Measurements from ENCODE around the gene UBE3B. TPM values are rescaled to one million over a fixed set of nuclear protein-coding genes. Genes with fewer than 3 reads are reported as not detected.

UBE3B gene
- total and polyA plus RNA-seq, 2 donors (not counting 1 experiment from before 2014, with no cell fraction given) = 27.2 to 49.7 TPM

DNA sequence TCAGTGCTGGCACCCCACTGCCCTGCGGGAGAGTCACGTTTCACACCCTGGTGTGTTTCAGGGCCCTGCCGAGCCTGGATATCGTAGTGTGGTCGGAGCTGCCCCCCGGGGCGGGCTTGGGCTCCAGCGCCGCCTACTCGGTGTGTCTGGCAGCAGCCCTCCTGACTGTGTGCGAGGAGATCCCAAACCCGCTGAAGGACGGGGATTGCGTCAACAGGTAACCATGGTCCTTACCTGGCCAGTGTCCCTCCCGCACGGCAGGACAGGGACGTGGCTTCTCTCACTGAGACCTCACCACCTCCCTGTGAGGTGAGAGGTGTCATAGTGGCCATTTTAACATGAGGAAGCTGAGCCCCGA is 103.9 kb downstream of the UBE3B start:
- Histone ChIP-seq H3K79me2 (ENCODE audit: control insufficient read depth, insufficient read depth, low read length) (no peaks in the 10 kb centered on the region), H3K36me3 (ENCODE audit: control insufficient read depth, insufficient read depth, low read length) (peaks cover 13% of the 10 kb centered on the region), H3K9ac (ENCODE audit: insufficient read depth, low read length) (no peak overlapping the region), H3K27ac (ENCODE audit: insufficient read depth, low read length) (no peak overlapping the region), H3K4me3 (replicated peaks in 1 of 4; ENCODE audit: control extremely low read depth in 1 of 4, insufficient read depth in 1 of 4, low read depth in 3 of 4, low read length in 4 of 4) (no peak overlapping the region), H4K20me1 (ENCODE audit: control insufficient read depth, extremely low read depth, insufficient read depth, low read length) (no peaks in the 10 kb centered on the region), H3K4me1 (ENCODE audit: control insufficient read depth, extremely low read depth, insufficient read depth, low read length) (no peaks in the 10 kb centered on the region), H3K27me3 (ENCODE audit: control insufficient read depth, insufficient read depth, low read length) (no peaks in the 10 kb centered on the region), H2AFZ (ENCODE audit: low read length) (no peak overlapping the region), H3K9me3 (ENCODE audit: control insufficient read depth, insufficient read depth, low read depth, low read length) (no peaks in the 10 kb centered on the region), H3K4me2 (ENCODE audit: extremely low read depth, insufficient read depth, low read length) (no peak overlapping the region)
- no peak for DNase-seq (ENCODE audit: low read depth in 2 of 2)
- no peak for TF ChIP-seq EZH2 (IDR thresholded peaks at IDR 0.05; ENCODE audit: low read length, missing control alignments)
- TF ChIP-seq, protein P1, sequence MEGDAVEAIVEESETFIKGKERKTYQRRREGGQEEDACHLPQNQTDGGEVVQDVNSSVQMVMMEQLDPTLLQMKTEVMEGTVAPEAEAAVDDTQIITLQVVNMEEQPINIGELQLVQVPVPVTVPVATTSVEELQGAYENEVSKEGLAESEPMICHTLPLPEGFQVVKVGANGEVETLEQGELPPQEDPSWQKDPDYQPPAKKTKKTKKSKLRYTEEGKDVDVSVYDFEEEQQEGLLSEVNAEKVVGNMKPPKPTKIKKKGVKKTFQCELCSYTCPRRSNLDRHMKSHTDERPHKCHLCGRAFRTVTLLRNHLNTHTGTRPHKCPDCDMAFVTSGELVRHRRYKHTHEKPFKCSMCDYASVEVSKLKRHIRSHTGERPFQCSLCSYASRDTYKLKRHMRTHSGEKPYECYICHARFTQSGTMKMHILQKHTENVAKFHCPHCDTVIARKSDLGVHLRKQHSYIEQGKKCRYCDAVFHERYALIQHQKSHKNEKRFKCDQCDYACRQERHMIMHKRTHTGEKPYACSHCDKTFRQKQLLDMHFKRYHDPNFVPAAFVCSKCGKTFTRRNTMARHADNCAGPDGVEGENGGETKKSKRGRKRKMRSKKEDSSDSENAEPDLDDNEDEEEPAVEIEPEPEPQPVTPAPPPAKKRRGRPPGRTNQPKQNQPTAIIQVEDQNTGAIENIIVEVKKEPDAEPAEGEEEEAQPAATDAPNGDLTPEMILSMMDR (conservative IDR thresholded peaks at IDR 0.05 in 1 of 2, IDR thresholded peaks at IDR 0.05 in 1 of 2; ENCODE audit: low read depth in 1 of 2, low read length in 2 of 2) = no peak

DNA sequence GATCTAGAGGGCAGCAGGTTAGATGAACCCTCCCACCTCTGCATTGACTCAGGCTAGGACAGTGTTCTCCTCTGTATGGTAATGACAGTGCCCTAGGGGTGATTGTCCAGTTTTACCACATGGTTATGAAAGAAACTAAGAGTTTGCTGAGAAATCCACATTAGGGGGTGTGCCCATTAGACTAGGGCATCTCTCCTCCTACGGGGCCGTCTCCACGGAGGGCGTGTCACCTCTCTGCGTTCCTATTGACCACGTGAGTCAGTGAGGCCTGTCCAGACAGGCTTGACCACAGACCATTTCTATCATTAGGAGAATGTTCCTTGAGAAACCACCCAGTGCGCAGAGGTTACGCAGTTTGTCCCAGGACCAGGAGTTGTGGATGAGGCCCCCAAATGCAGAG is 104.4 kb downstream of the UBE3B start:
- H3K4me3 ChIP-seq (replicated peaks in 1 of 4; ENCODE audit: control extremely low read depth in 1 of 4, insufficient read depth in 1 of 4, low read depth in 3 of 4, low read length in 4 of 4) = no peak overlapping the region

DNA sequence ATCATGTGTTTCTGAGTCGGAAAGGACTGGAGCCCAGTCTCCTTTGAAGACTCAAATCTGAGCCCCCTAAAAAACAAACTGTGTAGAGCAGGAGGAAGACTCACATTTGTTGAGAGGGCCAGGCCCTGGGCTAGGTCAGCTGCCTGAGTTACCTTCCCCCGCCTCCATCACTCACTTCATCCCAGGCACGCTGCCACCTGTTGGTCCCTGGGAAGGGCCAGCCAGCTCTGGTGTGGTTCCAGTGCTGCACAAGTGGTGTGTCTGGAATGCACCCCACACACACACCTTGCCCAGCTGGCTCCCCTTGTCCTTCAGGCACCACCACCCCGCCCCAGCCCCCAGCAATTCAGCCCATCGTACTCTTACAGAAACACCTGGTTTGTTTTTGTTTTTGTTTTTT is 105.2 kb downstream of the UBE3B start:
- Histone ChIP-seq H3K9me3 (ENCODE audit: control insufficient read depth, insufficient read depth, low read depth, low read length) (no peaks in the 10 kb centered on the region), H3K4me2 (ENCODE audit: extremely low read depth, insufficient read depth, low read length) (no peak overlapping the region), H3K36me3 (ENCODE audit: control insufficient read depth, insufficient read depth, low read length) (peaks cover 11% of the 10 kb centered on the region), H3K27ac (ENCODE audit: insufficient read depth, low read length) (no peak overlapping the region), H3K4me3 (replicated peaks in 1 of 4; ENCODE audit: control extremely low read depth in 1 of 4, insufficient read depth in 1 of 4, low read depth in 3 of 4, low read length in 4 of 4) (no peak overlapping the region), H2AFZ (ENCODE audit: low read length) (no peak overlapping the region), H3K79me2 (ENCODE audit: control insufficient read depth, insufficient read depth, low read length) (no peaks in the 10 kb centered on the region), H3K27me3 (ENCODE audit: control insufficient read depth, insufficient read depth, low read length) (no peaks in the 10 kb centered on the region), H3K4me1 (ENCODE audit: control insufficient read depth, extremely low read depth, insufficient read depth, low read length) (no peaks in the 10 kb centered on the region), H4K20me1 (ENCODE audit: control insufficient read depth, extremely low read depth, insufficient read depth, low read length) (no peaks in the 10 kb centered on the region), H3K9ac (ENCODE audit: insufficient read depth, low read length) (no peak overlapping the region)
- no peak for TF ChIP-seq EZH2 (IDR thresholded peaks at IDR 0.05; ENCODE audit: low read length, missing control alignments)
- TF ChIP-seq, protein P1 (conservative IDR thresholded peaks at IDR 0.05 in 1 of 2, IDR thresholded peaks at IDR 0.05 in 1 of 2; ENCODE audit: low read depth in 1 of 2, low read length in 2 of 2) = no peak
- no peak for DNase-seq (ENCODE audit: low read depth in 2 of 2)

More for the DNA sequence above, 104.4 kb downstream of the UBE3B start:
- no peak overlapping the region for H3K27ac ChIP-seq (ENCODE audit: insufficient read depth, low read length)
- H4K20me1 ChIP-seq (ENCODE audit: control insufficient read depth, extremely low read depth, insufficient read depth, low read length) = no peaks in the 10 kb centered on the region
- TF ChIP-seq, protein P1 (conservative IDR thresholded peaks at IDR 0.05 in 1 of 2, IDR thresholded peaks at IDR 0.05 in 1 of 2; ENCODE audit: low read depth in 1 of 2, low read length in 2 of 2) = no peak
- no peak for TF ChIP-seq EZH2 (IDR thresholded peaks at IDR 0.05; ENCODE audit: low read length, missing control alignments)
- no peak overlapping the region for H3K4me2 ChIP-seq (ENCODE audit: extremely low read depth, insufficient read depth, low read length)
- no peaks in the 10 kb centered on the region for H3K79me2 ChIP-seq (ENCODE audit: control insufficient read depth, insufficient read depth, low read length)
- no peak overlapping the region for H2AFZ ChIP-seq (ENCODE audit: low read length)
- peaks cover 13% of the 10 kb centered on the region for H3K36me3 ChIP-seq (ENCODE audit: control insufficient read depth, insufficient read depth, low read length)
- H3K27me3 ChIP-seq (ENCODE audit: control insufficient read depth, insufficient read depth, low read length) = no peaks in the 10 kb centered on the region
- H3K9ac ChIP-seq (ENCODE audit: insufficient read depth, low read length) = no peak overlapping the region
- H3K4me1 ChIP-seq (ENCODE audit: control insufficient read depth, extremely low read depth, insufficient read depth, low read length) = no peaks in the 10 kb centered on the region
- peak; percentile 66 to 69 for DNase-seq (ENCODE audit: low read depth in 2 of 2)
- H3K9me3 ChIP-seq (ENCODE audit: control insufficient read depth, insufficient read depth, low read depth, low read length) = no peaks in the 10 kb centered on the region

Measured in fibroblast of lung (primary cell).